ENCODE measurements around the gene EFCAB13. TPM values are rescaled to one million over a fixed set of nuclear protein-coding genes. Genes with fewer than 3 reads are reported as not detected.

The EFCAB13 gene
- total RNA-seq, 2 experiments from 2014 or later = 5.9 to 9.1 TPM

DNA sequence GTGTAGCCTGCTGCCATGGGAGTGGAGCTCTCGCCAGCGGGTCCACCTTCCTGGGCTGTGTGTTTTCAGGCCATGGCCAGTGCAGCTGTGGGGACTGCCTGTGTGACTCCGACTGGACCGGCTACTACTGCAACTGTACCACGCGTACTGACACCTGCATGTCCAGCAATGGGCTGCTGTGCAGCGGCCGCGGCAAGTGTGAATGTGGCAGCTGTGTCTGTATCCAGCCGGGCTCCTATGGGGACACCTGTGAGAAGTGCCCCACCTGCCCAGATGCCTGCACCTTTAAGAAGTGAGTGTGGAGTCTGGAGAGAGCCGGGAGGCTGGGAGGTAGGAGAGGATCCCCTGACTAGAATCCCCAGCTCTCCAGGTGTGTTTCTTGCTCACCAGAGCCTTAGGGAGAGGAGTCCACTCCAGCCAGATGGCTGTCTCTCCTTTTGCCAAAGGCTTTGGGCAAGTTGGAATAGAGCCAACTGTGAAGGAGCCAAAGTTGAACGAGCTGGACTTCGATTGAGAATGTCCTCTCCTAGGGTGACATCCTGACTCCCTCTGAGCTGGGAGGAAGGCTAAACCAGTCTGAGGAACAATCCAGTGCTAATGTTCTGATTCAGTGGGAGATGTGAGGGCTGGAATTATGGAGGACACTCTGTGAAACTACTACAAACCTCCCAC, 24.4 kb upstream of the EFCAB13 start:
- H3K4me1 Mint-ChIP-seq = peaks cover 8% of the 10 kb centered on the region
- DNase-seq = no peak
- peaks cover 3% of the 10 kb centered on the region for H3K27me3 Mint-ChIP-seq
- no peak overlapping the region for H3K4me3 Mint-ChIP-seq
- H3K27ac Mint-ChIP-seq = no peak overlapping the region
- peaks cover 4% of the 10 kb centered on the region for H3K36me3 Mint-ChIP-seq
- H3K9me3 Mint-ChIP-seq (ENCODE audit: low read depth) = peaks cover 6% of the 10 kb centered on the region
- CTCF ChIA-PET = no interaction called here
- ATAC-seq = no peak

DNA sequence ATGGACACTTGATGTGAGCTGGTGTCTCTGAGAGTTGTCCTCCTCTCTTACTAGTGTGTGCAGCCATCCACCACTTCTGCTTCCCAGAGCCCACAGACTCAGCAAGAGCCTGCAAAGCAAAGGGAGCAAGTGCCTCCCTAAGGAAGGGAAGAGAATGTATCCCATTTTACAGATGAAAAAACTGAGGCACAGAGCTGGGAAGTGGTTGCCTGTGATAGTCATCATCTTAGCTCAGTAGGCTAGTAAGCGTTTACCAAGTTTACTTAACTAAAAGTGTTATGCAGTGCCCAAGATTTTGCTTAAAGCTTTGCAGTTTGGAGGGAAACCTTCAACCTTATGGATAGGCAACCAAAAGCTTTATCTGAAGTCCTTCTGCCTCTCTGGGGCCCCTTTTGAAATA, 23.0 kb upstream of the EFCAB13 start:
- H3K36me3 Mint-ChIP-seq = peaks cover 4% of the 10 kb centered on the region
- peaks cover 16% of the 10 kb centered on the region for H3K4me1 Mint-ChIP-seq
- no peak for DNase-seq
- CTCF ChIA-PET = interaction anchor here (0.6 to 1.0 kb wide), 3 partner anchors 71 to 524 kb away, joined by 3 read pairs; no protein-coding TSS in a partner anchor
- no peak overlapping the region for H3K27ac Mint-ChIP-seq
- H3K9me3 Mint-ChIP-seq (ENCODE audit: low read depth) = peaks cover 6% of the 10 kb centered on the region
- H3K4me3 Mint-ChIP-seq = no peak overlapping the region
- peaks cover 3% of the 10 kb centered on the region for H3K27me3 Mint-ChIP-seq
- ATAC-seq = no peak

DNA sequence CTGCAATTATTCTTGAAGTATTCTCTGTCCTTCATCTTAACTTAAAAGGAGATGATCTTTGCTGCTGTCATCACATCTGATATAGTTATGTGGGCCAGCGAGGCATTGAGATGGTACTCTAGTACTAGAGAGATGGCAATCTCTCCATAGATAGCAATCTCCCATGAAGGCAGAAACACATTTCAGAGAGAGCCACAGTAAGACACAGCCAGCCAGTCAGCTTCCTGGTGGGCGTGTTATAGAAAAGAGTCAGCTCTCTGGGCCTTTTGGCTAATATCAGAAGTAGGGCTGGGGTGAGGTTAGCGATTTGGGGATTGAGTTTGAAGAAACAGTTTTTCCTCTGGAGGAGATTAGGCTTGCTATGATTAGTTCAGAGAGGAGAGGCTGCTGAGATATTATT, 22.6 kb upstream of the EFCAB13 start:
- CTCF ChIA-PET = interaction anchor here (0.6 to 1.0 kb wide), 3 partner anchors 72 to 524 kb away, joined by 3 read pairs; no protein-coding TSS in a partner anchor
- H3K9me3 Mint-ChIP-seq (ENCODE audit: low read depth) = peaks cover 6% of the 10 kb centered on the region
- H3K4me1 Mint-ChIP-seq = peaks cover 17% of the 10 kb centered on the region
- no peak overlapping the region for H3K27ac Mint-ChIP-seq
- peaks cover 3% of the 10 kb centered on the region for H3K27me3 Mint-ChIP-seq
- peaks cover 4% of the 10 kb centered on the region for H3K36me3 Mint-ChIP-seq
- DNase-seq (no peak), ATAC-seq (peak; percentile 60)
- H3K4me3 Mint-ChIP-seq = no peak overlapping the region

DNA sequence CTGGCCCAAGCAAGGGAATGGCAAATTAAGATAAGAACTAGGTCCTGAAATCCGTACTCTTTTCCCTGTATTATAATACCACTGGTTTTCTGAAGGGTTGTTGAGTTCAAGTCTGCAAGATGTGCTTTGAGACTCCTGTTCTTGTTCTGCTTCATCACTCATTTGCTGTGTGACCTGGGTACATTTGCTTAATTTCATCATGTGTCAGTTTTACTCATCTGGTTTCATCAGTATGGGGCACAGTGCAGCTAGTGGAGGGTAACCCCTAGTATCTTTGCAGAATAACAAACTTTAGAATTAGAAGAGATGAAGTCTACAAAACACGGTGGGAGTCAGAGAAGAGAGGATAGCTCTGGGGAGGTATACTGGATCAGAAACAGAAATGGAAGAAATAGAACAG, 21.9 kb upstream of the EFCAB13 start:
- no peak for ATAC-seq
- peaks cover 4% of the 10 kb centered on the region for H3K36me3 Mint-ChIP-seq
- peaks cover 18% of the 10 kb centered on the region for H3K4me1 Mint-ChIP-seq
- peaks cover 6% of the 10 kb centered on the region for H3K9me3 Mint-ChIP-seq (ENCODE audit: low read depth)
- peaks cover 3% of the 10 kb centered on the region for H3K27me3 Mint-ChIP-seq
- CTCF ChIA-PET = interaction anchor here (0.6 to 1.1 kb wide), 2 partner anchors 13 to 22 kb away, joined by 3 read pairs; no protein-coding TSS in a partner anchor
- no peak for DNase-seq
- H3K4me3 Mint-ChIP-seq = no peak overlapping the region
- no peak overlapping the region for H3K27ac Mint-ChIP-seq

DNA sequence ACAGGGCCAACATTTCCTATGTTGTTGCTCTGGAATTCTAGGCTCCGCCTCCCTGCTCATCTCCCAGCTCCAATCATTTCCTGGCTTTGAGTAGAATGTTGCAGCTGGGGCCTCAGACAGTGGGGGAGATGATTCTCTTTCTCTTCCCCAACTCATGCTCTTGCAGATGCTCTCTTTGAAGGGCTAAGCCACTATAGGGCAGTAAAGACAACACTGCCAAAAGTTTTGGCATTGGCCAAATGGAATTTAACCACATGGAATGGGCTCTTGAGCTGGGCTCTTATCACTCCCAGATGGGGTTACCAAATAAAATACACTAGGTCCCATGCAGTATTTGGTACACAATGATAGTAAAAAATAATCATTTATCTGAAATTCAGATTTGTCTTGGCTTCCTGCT, 19.6 kb upstream of the EFCAB13 start:
- CTCF ChIA-PET = interaction anchor here (2.1 kb wide), 1 partner anchor 11 kb away, joined by 8 read pairs; no protein-coding TSS in a partner anchor
- Mint-ChIP-seq H3K27ac (no peak overlapping the region), H3K4me3 (no peak overlapping the region), H3K36me3 (peaks cover 4% of the 10 kb centered on the region), H3K4me1 (peaks cover 18% of the 10 kb centered on the region), H3K9me3 (ENCODE audit: low read depth) (peaks cover 6% of the 10 kb centered on the region), H3K27me3 (peaks cover 4% of the 10 kb centered on the region)
- DNase-seq = no peak
- ATAC-seq = no peak

DNA sequence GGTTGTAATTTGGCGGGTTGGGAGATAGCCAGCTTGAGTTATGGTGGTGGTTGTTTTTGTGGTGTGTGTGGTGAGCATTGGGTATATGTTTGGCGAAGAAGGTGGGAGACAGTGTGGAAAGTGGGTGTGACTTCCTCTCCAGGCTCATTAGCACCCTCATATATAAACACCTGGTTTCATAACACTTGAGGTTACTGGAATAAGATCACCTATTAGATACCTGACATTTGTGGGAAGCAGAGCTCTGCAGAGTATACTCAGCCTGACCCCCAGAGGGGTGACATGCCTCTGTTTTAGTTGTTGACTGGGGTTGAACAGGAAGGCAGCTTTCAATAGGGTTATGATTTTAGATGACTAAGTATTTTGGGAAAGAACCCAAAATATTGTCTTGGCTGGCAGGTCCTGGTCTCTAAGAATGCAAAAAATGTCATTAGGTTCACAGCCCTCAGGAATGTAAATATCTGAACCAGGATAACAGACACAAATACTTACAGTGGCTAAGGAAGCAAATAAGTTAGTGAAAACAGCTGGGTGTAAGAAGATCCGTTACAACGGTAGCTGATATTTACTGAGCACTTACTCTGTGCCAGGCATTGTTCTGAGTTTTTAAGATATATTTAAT, 18.3 kb upstream of the EFCAB13 start:
- ATAC-seq (no peak), DNase-seq (no peak)
- Mint-ChIP-seq H3K4me3 (no peak overlapping the region), H3K27ac (no peak overlapping the region), H3K36me3 (peaks cover 4% of the 10 kb centered on the region), H3K4me1 (peaks cover 18% of the 10 kb centered on the region), H3K9me3 (ENCODE audit: low read depth) (peaks cover 6% of the 10 kb centered on the region), H3K27me3 (peaks cover 6% of the 10 kb centered on the region)
- CTCF ChIA-PET = interaction anchor here (1.2 to 2.1 kb wide), 2 partner anchors 10 to 76 kb away, joined by 4 to 8 read pairs; no protein-coding TSS in a partner anchor

DNA sequence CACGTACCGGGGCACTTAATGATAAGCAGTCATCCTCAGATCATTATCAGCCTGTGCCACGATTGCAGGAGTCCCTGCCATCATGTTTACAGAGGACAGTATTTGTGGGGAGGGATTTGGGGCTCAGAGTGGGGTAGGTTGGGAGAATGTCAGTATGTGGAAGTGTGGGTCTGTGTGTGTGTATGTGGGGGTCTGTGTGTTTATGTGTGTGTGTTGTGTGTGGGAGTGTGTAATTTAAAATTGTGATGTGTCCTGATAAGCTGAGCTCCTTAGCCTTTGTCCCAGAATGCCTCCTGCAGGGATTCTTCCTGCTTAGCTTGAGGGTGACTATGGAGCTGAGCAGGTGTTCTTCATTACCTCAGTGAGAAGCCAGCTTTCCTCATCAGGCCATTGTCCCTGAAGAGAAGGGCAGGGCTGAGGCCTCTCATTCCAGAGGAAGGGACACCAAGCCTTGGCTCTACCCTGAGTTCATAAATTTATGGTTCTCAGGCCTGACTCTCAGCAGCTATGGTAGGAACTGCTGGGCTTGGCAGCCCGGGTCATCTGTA, 13.5 kb upstream of the EFCAB13 start:
- Mint-ChIP-seq H3K9me3 (ENCODE audit: low read depth) (no peaks in the 10 kb centered on the region), H3K27ac (no peak overlapping the region), H3K36me3 (no peaks in the 10 kb centered on the region), H3K27me3 (peaks cover 10% of the 10 kb centered on the region), H3K4me1 (peaks cover 6% of the 10 kb centered on the region), H3K4me3 (no peak overlapping the region)
- ATAC-seq (no peak), DNase-seq (no peak)
- CTCF ChIA-PET = no interaction called here

DNA sequence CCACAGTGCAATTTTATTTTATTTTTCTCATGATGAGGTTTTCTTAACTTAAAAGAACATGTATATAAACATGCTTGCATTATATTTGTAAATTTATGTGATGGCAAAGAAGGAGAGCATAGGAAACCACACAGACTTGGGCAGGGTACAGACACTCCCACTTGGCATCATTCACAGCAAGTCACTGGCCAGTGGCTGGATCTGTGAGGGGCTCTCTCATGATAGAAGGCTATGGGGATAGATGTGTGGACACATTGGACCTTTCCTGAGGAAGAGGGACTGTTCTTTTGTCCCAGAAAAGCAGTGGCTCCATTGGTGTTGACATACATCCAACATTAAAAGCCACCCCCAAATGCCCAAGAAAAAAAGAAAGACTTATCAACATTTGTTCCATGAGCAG, 12.3 kb upstream of the EFCAB13 start:
- no peak for DNase-seq
- no peaks in the 10 kb centered on the region for H3K36me3 Mint-ChIP-seq
- CTCF ChIA-PET = interaction anchor here (1.1 to 6.4 kb wide), 3 partner anchors 11 to 127 kb away, joined by 4 to 57 read pairs (median 4); no protein-coding TSS in a partner anchor
- H3K4me3 Mint-ChIP-seq = no peak overlapping the region
- no peak for ATAC-seq
- no peaks in the 10 kb centered on the region for H3K4me1 Mint-ChIP-seq
- H3K9me3 Mint-ChIP-seq (ENCODE audit: low read depth) = no peaks in the 10 kb centered on the region
- peaks cover 14% of the 10 kb centered on the region for H3K27me3 Mint-ChIP-seq
- H3K27ac Mint-ChIP-seq = no peak overlapping the region

DNA sequence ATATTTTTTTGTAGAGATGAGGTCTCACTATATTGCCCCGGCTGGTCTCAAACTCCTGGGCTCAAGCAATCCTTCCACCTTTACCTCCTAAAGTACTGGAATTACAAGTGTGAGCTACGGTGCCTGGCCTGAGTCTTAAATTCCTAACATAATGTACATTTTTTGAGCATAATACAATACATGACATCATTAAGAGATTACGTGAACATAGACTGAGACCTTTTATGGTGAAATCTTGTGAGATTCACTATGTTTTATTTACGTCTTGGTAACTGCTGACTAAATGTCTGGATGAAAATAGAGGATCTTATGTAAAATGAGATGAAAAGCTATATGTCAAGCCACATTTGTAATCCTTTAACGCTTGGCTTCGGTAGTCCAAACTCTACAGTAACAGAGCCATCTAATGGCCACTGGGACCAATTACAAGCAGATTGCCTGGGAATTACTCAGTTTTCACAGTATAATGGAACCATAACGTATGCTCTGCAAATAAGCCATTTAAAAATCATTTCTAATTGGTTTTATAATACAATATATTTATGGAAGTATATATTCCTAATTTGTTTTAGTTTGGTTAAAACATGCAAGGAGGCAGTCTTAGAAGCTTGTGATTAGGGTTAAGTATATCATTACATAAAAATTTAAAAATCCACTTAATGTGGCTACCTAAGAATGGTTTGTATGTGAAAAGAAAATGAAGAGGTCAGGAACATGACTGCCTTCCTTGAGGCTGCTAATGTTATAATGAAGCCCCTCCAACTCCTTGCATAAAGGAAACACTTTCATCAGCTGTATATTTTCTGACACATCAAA, 8.1 kb upstream of the EFCAB13 start:
- H3K36me3 Mint-ChIP-seq = no peaks in the 10 kb centered on the region
- DNase-seq = peak; percentile 56
- no peak overlapping the region for H3K4me3 Mint-ChIP-seq
- H3K27ac Mint-ChIP-seq = no peak overlapping the region
- ATAC-seq = peak; percentile 68
- no peaks in the 10 kb centered on the region for H3K4me1 Mint-ChIP-seq
- H3K27me3 Mint-ChIP-seq = peaks cover 16% of the 10 kb centered on the region
- no peaks in the 10 kb centered on the region for H3K9me3 Mint-ChIP-seq (ENCODE audit: low read depth)
- CTCF ChIA-PET = interaction anchor here (0.6 to 6.4 kb wide), 23 partner anchors 9 to 373 kb away, joined by 3 to 57 read pairs (median 3); partner anchors contain the start of genes EFCAB13 and ITGB3

DNA sequence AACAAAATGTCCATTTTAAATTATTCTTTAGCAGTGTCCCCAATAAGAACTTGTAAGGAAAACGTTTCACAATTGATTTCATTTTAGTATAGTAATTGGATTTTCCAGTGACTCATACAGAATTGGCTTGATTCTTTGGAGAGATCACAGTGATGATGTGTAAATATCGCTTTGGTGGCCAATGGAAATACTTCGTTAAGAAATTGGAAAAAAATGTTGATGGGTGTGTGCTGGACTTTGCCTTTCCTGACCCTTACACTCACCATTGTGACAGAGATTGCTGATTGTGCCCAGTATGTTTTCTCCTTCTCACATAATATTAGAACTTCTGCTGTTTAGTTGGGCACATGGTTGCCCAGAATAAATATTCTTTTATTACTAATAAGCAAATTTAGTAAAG, 7.4 kb upstream of the EFCAB13 start:
- Mint-ChIP-seq H3K27me3 (peaks cover 23% of the 10 kb centered on the region), H3K36me3 (no peaks in the 10 kb centered on the region), H3K4me1 (no peaks in the 10 kb centered on the region), H3K4me3 (no peak overlapping the region), H3K9me3 (ENCODE audit: low read depth) (peaks cover 5% of the 10 kb centered on the region), H3K27ac (no peak overlapping the region)
- CTCF ChIA-PET = interaction anchor here (0.9 to 6.4 kb wide), 10 partner anchors 8 to 374 kb away, joined by 3 to 57 read pairs (median 4); partner anchors contain the start of gene EFCAB13
- DNase-seq (no peak), ATAC-seq (no peak)

DNA sequence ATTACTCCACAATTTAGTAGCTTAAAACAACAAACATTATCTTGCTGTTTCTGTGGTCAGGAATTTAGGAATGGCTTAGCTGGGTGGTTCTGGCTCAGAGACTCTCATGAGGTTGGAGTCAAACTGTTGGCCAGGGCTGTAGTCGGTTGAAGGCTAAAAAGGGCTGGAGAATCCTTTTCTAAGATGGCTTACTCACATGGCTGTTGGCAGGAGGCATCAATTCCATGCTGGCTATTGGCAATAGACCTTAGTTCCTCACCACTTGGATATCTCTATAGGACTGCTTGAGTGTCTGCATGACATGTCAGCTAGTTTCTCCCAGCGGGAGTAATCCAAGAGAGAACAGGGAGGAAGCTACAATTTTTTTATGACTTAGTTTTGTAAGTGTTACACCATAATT, 6.6 kb upstream of the EFCAB13 start:
- no peaks in the 10 kb centered on the region for H3K36me3 Mint-ChIP-seq
- CTCF ChIA-PET = interaction anchor here (6.4 kb wide), 1 partner anchor 87 kb away, joined by 57 read pairs; no protein-coding TSS in a partner anchor
- DNase-seq = no peak

DNA sequence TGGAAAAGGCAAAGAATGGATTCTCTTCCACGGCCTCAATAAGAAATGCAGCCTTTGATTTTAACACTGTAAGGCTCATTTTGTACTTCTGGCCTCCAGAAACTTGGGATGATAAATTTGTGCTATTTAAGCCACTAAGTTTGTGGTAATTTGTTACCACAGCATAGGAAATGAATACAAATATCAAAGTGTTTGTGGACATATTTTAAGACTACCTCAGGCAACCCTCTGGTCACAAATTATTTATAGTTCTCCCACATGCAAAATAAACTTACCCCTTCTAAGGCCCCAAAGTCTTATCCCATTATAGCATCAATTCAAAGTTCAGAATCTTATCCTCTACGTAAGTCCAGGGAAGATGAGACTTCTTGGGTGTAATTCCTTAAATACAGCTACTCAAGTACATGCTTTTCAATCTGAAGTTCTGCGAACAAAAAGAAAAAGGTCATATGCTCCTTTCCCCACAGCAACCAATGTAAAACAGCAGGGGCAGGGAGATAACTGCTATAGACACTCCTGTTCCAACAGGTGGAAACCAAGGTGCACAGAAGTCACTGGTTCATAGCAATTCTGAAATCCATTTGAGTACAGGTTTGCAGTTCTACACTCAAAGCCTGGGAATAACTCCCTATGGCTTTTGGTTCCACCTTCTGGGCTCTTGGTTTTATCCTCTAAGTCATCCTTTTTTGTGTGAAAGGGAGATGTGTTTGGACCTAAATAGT, 5.4 kb upstream of the EFCAB13 start:
- peaks cover 5% of the 10 kb centered on the region for H3K4me1 Mint-ChIP-seq
- no peaks in the 10 kb centered on the region for H3K36me3 Mint-ChIP-seq
- CTCF ChIA-PET = no interaction called here
- DNase-seq (no peak), ATAC-seq (no peak)
- no peak overlapping the region for H3K4me3 Mint-ChIP-seq
- no peak overlapping the region for H3K27ac Mint-ChIP-seq
- peaks cover 5% of the 10 kb centered on the region for H3K9me3 Mint-ChIP-seq (ENCODE audit: low read depth)
- H3K27me3 Mint-ChIP-seq = peaks cover 30% of the 10 kb centered on the region

More for the DNA sequence above, 6.6 kb upstream of the EFCAB13 start:
- no peak for ATAC-seq
- Mint-ChIP-seq H3K9me3 (ENCODE audit: low read depth) (peaks cover 5% of the 10 kb centered on the region), H3K4me3 (no peak overlapping the region), H3K4me1 (no peaks in the 10 kb centered on the region), H3K27ac (no peak overlapping the region), H3K27me3 (peaks cover 27% of the 10 kb centered on the region)
